SK-N-SH (cell line): ENCODE results near the gene PTPRB.

Experiments used
- SIN3A ChIP-seq: IDR thresholded peaks from 2 replicates; pipeline ENCODE4 v1.6.1; 2012; ENCODE audit warnings: low read depth, mild to moderate bottlenecking, low read length, moderate library complexity, borderline replicate concordance
- USF1 ChIP-seq: IDR thresholded peaks from 2 replicates; pipeline ENCODE4 v1.4.0; 2012; ENCODE audit warnings: low read depth, borderline replicate concordance

GRCh38 chr12:70607107-70607506, 30.1 kb downstream of the PTPRB start:
- TF ChIP-seq USF1 (no peak), SIN3A (no peak)
